SK-MEL-5 (cell line): ENCODE data around the gene ANP32A. TPM values are rescaled to one million over a fixed set of nuclear protein-coding genes. Genes with fewer than 3 reads are reported as not detected.

ENCODE experiments used
- DNase-seq: peaks from one replicate; pipeline ENCODE4 v3.0.0-alpha.2; 2016; ENCODE audit warnings: low read depth, low spot score
- in situ Hi-C: cut with HindIII; loops from 2 replicates; pipeline ENCODE4 v1.10.0; 2016; ENCODE audit warnings: low sequenced_read_pairs, high pct_unique_total_duplicates, low pct_unique_long_range_greater_than_20kb
- total RNA-seq: library from RNA; depleted of rRNA; stranded (reverse); fragments of >200 nt; shearing (Covaris generic); gene quantifications from 2 replicates; pipeline ENCODE4 v1.2.3, GENCODE V29; 2014

The ANP32A gene
- total RNA-seq, 1 experiment from 2014 or later: 60.4 TPM

- DNase-seq: no peak
- in situ Hi-C loops: no loop called here
Measured at GRCh38 chr15:68790910-68791309, 29.8 kb downstream of the ANP32A start.

GRCh38 chr15:68790242-68790575 is 30.5 kb downstream of the ANP32A start:
- in situ Hi-C loops: no loop called here
- DNase-seq: no peak

GRCh38 chr15:68789534-68790241 is 31.0 kb downstream of the ANP32A start:
- DNase-seq: no peak
- in situ Hi-C loops: no loop called here

GRCh38 chr15:68789091-68789490 is 31.6 kb downstream of the ANP32A start:
- in situ Hi-C loops: no loop called here

GRCh38 chr15:68788264-68788624 is 32.5 kb downstream of the ANP32A start:
- in situ Hi-C loops: no loop called here

More at GRCh38 chr15:68789091-68789490, 31.6 kb downstream of the ANP32A start:
- DNase-seq: peak; percentile 50

GRCh38 chr15:68787609-68788263 is 33.0 kb downstream of the ANP32A start:
- in situ Hi-C loops: no loop called here
- DNase-seq: no peak

More at GRCh38 chr15:68788264-68788624, 32.5 kb downstream of the ANP32A start:
- DNase-seq: no peak

- in situ Hi-C loops: no loop called here
- DNase-seq: no peak
Measured at GRCh38 chr15:68786753-68787152, 33.9 kb downstream of the ANP32A start.

- no peak for DNase-seq
- in situ Hi-C loops: no loop called here
Measured at GRCh38 chr15:68785541-68785940, 35.2 kb downstream of the ANP32A start.

GRCh38 chr15:68784206-68784605 is 36.5 kb downstream of the ANP32A start:
- in situ Hi-C loops: no loop called here

GRCh38 chr15:68783226-68784058 is 37.3 kb downstream of the ANP32A start:
- peak; percentile 45 for DNase-seq
- in situ Hi-C loops: no loop called here

More at GRCh38 chr15:68784206-68784605, 36.5 kb downstream of the ANP32A start:
- DNase-seq: no peak

- no peak for DNase-seq
- in situ Hi-C loops: no loop called here
Measured at GRCh38 chr15:68782589-68783161, 38.0 kb downstream of the ANP32A start.

GRCh38 chr15:68781766-68782588 is 38.7 kb downstream of the ANP32A start:
- in situ Hi-C loops: no loop called here
- no peak for DNase-seq

GRCh38 chr15:68781217-68781616 is 39.5 kb downstream of the ANP32A start:
- in situ Hi-C loops: no loop called here
- no peak for DNase-seq

- DNase-seq: peak; percentile 13
- in situ Hi-C loops: no loop called here
Measured at GRCh38 chr15:68778876-68779275, 41.8 kb downstream of the ANP32A start.

GRCh38 chr15:68776477-68777270 is 44.0 kb downstream of the ANP32A start:
- in situ Hi-C loops: no loop called here
- no peak for DNase-seq

GRCh38 chr15:68775671-68776476 is 44.8 kb downstream of the ANP32A start:
- in situ Hi-C loops: no loop called here
- no peak for DNase-seq
